Measurements from ENCODE around the gene DCAF8.
"Not testable (repeated sequence)": the region's sequence is repeated elsewhere in the genome, so short reads cannot be mapped to it uniquely, and the experiment has no call there.

DCAF8 gene

DNA sequence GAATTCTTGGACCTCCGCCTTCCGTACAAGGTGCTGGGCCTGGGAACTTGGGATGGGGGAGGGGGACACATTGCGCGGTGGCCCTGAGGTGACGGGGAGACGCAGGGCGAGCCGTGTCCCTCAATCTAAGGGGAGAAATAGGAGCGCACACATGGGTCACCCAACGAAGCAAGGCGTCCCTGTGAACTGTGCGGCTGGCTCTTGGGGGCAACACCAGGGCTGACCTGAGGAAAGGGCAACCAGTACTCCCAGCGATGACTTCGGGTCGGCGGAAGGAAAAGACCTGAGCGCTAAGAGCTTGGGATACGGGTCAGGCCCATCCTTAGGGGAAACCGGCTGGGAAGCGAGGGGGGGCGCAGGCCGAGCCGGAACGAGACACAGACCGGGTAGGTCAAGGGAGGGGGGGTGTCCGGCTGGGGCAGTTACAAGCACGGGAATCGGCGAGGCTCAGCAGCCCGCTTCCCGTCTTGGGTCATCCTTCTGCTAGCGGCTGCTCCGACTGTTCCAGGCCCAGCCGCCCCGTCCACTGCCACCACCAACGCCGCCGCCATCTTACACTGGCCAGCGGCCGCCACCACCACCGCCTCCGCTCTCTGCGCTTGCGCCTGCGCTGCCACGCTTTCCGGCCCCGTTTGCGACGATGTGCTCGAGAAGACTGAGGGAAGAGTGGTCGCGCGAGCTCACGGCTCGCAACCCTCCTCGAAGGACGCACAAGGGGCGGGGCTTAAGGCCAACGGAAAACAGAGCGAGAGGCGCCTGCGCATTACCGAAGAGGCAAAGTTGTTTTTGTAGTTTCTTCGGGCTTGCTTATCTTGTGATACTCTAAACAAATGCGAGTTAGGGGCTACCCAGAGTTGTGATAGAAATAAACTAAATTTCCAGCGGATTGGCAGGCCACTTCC is at the start of gene DCAF8:
Gene DCAF8, minus strand, starts transcription at position 657 of the 902 bp plus-strand sequence. CDS start 18,541 bp downstream, outside the sequence.
- DNase-seq, result peak; percentile 97

DNA sequence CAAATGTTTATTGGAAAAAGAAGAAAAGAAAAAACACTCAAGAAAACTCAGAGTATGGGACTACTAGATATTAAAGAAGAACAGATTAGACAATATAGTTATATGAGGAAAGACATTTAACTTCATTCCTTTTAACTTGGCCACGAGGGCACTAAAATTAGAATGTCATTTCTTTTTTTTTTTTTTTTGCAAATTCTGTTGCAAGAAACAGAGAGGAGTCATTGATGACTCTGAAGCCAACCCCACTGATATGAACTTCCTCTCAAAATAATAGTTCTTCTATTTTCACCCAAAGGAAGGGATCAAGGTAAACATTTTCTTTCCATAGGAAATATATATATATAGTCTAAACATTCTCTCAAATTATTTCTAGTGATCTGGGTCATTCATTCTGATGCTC is 47.2 kb upstream of the DCAF8 start:
- no peak for DNase-seq

DNA sequence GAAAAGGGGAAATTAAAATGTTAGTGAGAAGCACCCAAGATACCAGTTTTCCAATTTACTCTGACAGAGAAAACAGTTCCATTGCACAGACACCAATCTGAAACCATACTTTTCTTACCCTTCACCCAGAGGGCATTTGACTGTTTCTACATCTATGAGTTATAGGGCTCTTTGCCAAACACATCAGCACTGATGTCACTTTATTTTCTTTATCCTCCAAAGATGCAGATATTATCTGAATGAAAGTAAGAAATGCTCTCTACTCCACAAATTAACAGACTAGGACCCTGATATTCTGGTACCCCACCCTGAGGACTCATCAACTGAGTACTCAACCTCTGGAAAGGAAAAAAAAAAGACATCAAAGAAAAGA is 46.8 kb upstream of the DCAF8 start:
- DNase-seq, result peak; percentile 3

DNA sequence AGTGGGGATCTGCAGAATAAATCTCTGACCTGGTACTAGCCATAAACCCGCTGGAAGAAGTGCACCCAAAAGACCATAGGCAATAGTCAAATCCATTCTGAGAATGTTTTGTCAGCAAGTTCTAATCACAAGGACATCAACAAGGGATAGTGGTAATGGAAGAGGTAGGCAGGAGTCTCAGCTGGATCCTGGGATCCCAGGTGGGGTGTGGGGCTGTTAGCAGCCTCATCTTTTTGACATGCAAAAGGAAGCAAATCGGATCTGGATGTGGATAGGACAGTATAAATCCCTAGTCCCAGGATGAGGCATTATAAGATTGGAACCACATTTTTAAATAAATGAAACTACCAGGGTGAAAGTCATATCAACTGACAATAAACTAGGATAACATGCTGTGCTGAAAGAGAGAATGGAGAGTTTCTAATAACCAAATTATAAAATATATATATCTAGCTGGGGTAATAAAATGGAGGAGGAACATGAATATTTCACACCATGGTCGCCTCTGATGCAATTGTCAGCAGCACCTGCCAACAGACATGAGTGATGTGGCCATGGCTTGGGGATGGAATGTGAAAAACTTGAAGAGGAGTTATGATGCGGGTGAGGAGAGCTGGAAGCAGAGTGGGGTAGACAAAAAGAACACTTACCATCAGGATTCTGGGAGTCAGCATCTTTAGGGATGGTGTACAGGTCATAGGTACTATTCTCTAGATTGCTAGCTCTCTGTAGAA is 46.3 kb upstream of the DCAF8 start:
- DNase-seq, result peak; percentile 16

DNA sequence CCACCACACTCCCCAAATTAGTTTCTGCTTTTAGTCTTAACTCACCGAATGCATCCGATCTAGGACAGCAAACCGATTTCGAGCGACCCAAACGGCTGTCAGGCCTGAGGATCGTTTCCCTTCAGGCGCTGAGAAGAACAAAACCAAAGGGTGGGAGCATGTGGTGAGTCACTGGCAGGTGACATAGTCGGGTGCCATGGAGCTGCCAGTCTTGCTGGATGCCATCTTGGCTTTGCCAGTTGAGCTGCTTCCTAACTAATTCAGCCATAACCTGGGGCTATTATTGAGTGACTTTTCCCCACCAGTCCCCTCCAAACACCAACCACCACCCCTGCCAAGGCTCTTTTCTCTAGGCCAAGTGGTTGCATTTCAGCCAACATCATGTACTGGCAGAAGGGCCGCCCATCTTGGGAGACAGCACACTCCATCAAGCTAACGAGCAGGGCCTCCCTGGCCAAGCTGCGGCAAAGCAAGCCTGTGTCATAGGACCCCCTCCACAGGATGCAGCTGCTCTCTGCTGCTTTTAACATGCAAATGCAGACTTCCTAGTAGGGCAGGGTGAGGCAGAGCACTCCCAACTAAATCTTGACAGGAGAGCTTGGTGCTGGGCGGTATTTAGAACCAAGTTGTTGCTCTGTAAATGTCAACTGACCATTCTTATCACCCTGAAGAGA is 44.9 kb upstream of the DCAF8 start:
- no peak for DNase-seq

DNA sequence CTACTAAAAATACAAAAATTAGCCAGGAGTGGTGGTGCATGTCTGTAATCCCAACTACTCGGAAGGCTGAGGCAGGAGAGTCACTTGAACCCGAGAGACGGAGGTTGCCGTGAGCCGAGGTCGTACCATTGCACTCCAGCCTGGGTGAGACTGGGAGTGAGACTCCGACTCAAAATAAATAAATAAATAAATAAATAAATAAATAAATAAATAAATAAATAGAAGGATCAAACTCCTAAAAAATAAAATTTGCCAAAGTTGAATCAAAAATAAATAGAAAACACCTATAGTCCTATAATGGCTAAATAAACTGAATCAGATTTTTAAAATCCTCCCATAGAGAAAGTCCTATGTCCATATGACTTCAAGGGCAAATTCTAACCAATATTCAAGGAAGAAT is 37.8 kb upstream of the DCAF8 start:
- DNase-seq, result no peak

DNA sequence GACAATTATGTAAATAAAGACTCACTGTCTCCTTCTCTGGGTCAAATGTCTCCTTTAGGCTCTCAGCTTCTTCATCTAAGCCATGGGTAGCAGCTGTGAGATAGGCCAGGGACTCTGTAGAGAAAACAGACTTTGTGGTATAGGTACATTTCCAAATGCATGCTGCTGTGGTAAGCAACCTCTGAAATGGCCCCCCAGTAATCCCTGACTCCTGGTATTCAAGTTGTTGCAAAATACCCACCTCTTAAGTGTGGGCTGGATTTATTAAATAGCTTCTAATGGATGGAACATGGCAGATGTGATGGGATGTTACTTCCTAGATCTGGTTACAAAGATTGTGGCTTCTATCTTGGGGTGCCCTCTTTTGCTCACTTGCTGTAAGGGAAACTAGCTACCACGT is 33.7 kb upstream of the DCAF8 start:
- no peak for DNase-seq

DNA sequence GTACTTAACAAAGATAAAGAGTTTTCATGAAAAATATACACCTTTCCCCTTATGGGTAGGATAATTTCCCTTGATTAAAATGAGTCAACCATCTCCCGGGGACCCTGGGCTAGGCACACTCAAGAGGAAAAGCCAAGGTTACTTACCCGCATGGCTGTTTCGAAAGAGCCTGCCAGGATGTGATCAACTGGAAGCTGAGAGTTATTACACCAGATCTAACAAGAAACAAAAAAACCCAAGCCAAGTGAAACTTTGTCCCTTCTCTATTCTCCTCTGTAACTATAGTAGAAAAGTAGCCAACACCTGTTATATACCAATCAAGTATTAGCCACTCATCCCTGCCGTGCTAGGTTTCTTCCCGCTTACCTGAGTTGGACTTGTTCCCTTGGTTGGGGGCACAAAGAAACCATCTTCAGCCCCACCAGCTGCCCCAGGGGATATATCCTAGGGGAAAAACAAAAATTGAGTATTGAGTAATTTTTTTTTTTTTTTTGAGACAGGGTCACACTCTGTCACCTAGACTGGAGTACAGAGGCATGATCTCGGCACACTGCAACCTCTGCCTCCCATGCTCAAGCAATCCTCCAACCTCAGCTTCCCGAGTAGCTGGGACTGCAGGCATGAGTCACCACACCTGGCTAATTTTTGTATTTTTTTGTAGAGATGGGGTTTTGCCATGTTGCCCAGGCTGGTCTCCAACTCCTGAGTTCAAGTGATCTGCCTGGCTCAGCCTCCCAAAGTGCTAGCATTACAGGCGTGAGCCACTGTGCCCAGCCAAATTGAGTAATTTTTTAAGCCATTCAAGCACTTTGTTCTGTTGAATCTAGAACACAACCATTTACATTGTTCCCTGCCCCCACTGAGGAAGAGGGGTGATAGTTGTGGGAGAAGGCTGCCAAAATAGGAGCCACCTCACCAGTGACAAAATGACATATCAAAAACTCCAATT is 30.9 kb upstream of the DCAF8 start:
- no peak for DNase-seq

DNA sequence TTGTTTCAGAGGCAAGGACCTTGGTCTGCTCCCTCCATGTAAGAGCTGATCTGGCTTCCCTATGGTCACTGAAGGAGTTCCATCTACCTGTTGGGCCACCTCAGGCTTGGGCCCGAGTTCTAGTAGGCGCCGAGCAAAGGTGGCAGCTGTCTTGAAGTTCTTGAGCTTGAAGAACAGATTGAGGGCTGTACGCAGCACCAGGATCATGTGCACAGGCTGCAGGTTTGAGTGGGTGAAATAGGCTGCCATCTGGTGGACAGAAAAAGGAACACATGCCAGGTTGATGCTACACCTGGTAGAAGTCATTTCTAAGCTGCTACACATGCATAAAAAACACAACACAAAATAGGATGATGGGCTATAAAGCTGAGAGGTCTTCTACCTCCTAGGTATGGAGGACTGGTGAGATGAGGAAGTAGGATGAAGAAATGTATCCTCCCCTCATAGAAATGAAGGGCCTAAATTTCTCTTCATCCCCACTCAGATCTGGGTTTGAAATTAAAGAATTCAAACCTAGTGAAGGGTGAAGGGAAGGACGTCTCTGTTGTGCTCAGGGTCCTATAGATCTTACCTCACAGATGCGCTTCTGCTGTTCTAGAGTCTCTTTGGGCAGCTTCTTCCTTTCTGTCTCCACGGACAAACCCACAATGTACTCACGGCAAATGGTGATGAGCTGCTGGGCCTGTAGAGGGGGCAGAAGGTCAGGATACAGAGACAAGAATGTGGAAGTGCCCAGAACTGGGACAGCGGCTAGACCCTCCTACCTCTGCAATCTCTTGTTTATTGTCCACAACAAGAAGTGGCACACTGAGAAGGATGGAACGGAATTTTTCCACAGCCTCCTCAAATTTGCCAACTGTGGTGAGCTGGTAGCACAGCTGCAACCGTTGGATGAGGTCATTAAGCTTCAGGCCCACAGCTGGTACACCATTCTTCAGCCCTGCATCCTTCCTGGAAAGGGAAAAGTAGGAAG is 29.2 kb upstream of the DCAF8 start:
- DNase-seq, result peak; percentile 57

DNA sequence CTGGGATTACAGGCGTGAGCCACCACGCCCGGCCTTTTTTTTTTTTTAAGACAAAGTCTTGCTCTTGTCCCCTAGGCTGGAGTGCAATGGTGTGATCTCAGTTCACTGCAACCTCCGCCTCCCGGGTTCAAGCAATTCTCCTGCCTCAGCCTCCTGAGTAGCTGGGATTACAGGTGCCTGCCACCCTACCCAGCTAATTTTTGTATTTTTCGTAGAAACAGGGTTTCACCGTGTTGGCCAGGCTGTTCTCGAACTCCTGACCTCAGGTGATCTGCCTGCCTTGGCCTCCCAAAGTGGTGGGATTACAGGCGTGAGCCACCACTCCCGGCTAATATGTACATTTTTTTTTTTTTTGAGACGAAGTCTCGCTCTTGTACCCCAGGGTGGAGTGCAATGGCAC is 25.4 kb upstream of the DCAF8 start:
- DNase-seq, result not testable (repeated sequence)

DNA sequence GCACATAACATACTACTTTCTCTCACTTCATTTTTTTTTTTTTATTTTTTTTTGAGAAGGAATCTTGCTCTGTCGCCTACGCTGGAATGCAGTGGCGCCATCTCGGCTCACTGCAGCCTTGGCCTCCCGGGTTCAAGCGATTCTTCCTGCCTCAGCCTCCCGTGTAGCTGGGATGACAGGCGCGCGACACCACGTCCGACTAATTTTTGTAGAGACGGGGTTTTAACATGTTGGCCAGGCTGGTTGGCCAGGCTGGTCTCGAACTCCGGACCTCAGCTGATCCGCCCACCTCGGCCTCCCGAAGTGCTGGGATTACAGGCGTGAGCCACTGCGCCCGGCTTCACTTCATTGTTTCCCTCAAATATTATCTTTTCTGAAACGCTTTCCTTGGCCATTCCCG is 23.2 kb upstream of the DCAF8 start:
- DNase-seq, result no peak

DNA sequence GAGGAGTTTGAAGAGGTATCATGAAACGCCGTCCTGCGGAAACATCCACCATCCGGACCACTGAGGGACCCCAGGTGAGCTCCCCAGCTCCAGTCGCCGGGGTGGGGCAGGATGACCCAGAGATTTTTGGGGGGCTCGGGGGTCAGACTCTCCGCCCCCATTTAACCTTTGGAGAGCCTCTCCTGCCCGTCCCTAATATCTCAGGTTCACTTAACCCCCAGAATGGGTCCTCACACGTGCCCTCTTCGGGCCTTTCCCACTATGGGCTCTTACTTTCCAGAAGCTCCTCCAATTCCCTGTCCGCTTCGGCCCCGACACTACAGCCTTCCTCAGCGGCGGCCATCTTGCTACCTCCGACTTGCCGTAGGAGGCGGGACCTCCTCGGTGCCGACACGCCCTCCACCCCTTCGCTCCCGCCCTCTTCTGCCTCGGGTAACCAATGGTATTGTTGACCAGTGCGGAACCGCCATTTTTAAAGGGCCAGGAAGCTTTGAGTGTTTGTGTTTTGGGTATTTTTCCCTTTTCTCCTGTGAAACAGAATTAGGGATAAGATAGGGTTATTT is 22.5 kb upstream of the DCAF8 start, which contains the start of gene PEX19:
Gene PEX19, minus strand, starts transcription at position 352 of the 563 bp plus-strand sequence. Its CDS starts 9 bp downstream, at position 343.
- DNase-seq, result peak; percentile 89

DNA sequence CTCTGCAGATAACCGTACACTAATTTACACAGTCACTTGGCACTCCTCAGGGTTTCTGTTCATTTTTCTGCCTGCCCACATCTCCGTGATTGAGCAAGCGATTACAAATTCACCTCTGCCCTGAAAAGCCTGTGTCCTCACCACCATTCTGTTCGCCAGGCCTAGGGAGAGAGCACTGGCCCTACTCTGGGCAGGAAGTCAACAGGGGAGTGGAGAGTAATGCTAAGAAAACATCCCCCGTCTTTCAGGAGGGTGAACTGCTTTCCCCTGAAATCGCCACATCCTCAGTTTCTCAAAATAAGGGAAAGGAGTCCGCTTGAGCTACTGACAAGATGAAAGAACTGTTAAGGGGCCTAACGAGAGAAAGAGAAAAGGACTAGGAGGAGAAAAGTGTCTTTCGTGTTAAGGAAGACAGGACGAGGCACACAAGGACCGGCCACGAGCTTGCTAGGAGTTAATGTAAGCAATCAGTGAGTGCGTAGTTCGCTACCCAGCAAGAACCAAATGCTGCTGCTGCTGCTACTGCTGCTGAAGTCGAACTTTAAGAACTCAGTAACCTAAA is 22.0 kb upstream of the DCAF8 start:
- DNase-seq, result peak; percentile 28

DNA sequence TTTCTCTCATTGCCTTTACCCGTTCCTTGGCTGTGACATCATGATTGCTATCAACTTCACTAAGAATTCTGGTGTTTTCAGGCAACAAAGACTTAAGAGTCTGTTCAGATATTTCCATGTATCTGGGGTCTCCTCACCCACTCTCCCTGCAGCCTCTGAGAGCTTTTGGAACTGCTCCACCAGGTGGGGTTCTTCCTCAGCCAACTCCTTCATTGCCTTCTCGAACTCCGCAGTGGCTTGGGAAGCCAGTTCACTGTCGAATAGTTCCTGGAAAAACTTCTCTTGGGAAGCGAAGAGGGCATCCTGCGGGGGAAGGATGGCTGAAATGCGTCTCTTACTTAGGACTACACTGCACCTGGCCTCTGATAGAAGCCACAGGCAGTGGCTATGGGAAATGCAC is 20.5 kb upstream of the DCAF8 start:
- DNase-seq, result no peak

DNA sequence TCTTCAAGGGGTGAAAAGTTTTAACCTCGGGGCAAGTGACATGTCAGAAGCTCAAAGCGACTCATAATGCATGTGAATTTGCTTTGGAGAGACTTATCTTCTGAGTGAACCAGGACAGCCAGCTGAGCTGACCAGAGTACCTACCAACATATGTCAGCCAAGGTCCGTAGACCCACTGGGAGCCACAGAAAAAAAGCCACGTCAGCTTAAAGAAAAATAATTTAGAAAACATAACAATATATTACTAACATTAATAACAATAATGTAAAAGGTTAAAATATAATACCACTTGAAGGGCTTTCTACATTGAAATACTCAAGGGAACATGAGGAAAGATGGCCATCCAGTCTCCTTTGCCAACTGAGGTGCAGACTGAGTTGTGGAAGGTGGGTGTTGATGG is 15.6 kb upstream of the DCAF8 start:
- DNase-seq, result no peak

DNA sequence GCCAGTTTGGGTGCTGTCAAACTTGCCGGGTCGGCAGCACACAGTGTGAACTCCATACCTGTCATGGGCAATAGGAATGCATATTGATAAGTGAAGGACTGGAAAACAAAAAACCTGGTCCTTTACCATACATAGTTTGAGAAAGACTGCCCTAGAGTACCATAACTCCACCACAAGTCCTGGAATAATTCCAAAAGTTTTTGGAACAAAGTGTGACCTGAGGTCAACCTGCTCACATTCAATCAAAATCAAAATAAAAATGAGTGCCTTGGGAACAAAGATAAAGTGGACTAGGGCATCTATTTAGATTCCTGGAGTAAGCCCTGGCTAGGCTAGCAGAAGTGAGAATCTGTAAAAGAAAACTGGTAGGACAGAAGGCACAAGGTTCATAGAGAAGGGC is 15.0 kb upstream of the DCAF8 start:
- no peak for DNase-seq

DNA sequence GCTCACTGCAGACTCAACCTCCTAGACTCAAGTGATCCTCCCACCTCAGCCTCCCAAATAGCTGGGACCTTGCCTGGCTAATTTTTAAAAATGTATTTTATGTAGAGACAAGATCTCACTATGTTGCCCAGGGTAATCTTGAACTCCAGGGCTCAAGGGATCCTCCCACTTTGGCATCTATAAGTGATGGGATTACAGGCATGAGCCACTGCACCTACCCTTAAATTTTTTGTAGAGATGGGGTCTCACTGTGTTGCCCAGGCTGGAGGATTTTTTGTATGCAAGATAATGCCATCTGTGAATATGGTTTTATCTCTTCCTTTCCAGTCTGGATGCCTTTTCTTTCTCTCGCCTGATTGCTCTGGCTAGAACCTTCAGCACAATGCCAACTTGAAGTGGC is 8.7 kb upstream of the DCAF8 start:
- DNase-seq, result no peak

DNA sequence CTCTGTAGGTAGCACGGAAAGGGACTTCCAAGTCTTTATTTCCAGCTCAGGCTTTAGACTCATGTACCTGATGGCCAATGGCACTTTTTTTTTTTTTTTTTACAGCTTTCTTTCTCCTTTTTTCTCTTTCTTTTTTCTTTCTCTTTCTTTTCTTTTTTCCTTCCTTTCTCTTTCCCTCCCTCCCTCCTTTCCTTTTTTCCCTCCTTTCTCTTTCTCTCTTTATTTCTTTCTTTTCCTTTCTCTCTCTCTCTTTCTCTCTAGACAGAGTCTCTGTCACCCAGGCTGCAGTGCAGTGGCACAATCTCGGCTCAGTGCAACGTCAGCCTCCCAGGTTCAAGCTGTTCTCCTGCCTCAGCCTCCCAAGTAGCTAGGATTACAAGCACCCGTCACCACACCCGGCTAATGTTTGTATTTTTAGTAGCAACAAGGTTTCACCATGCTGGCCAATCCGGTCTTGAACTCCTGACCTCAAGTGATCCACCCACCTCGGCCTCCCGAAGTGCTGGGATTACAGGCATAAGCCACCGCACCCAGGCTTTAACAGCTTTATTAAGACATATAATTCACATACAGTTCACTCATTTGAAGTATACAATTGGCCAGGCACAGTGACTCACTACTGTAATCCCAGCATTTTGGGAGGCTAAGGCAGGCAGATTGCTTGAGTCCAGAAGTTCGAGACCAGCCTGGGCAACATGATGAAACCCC is 5.1 kb upstream of the DCAF8 start:
- DNase-seq, result no peak

DNA sequence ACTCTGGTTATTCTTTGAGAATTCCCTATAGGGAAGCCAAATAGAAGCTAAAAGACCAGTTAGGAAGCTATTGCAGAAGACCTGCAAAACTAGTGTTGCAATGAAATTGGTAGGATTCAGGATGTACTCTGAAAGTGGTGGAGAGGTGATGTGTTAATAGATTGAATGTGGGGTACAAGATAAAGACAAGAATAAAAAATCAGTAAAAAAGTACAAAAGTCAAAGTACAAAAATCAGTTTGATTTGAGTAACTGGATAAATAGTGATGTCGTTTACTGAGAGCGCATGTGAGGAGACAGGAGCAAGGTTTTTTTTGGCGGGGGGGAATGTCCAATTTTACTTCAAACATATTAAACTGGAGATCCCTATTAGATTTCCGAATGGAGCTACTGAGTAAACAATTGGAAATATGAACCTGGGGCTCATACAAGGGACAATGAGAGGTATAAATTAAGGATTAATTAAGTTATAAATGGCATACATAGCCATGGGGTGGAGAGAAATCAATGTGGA is 2.5 kb upstream of the DCAF8 start:
- DNase-seq, result no peak

DNA sequence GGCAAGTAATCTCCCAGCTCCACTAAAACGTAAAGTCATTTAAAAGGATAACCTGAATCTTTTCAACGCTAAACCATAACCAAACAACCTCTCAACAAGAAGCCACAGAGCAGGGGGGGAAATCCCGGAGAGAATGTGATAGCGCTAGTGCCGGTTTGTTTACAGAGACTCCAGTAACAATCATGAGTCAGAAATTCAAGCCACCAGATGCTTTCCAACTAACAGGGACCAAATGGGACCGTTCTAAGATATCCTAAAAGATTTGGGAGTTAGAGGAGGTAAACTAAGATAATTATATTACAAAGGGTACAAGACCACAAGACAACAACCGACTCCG is 825 bp downstream of the DCAF8 start:
- DNase-seq, result peak; percentile 55
